ENCODE data around the gene CELF6.

GRCh38 chr15:72238586-72238985, 81.4 kb downstream of the CELF6 start:
- no peak for TF ChIP-seq CTCF (conservative IDR thresholded peaks at IDR 0.05; ENCODE audit: low read length)
- no peak for TF ChIP-seq EZH2phosphoT487 (IDR thresholded peaks at IDR 0.05; ENCODE audit: borderline replicate concordance)
